HepG2 (cell line): ENCODE measurements around the gene TNFAIP8L1. TPM values are rescaled to one million over a fixed set of nuclear protein-coding genes. Genes with fewer than 3 reads are reported as not detected.

Experiments used
- ATAC-seq: fragments of 200-7000 bp; cut with Tn5 transposase; 3 replicates; pipeline ENCODE4 v1.9.1; 2020; ENCODE audit warnings: mild to moderate bottlenecking, moderate library complexity
- BruUV-seq: library from RNA; stranded (reverse); fragments of 400-500 nt; replicated peaks from 2 replicates; lab custom pipeline; 2021; lab: Mats Ljungman, UMichigan
- CTCF ChIA-PET: fragments of 300-600 bp; formaldehyde crosslinking; extraction: SDS; loops from one replicate; lab custom pipeline; 2021; ENCODE audit warnings: low total read pairs, inconsistent platforms, low intra/inter-chr PET ratio; lab: Yijun Ruan, JAX
- POLR2A ChIA-PET: fragments of 350-600 bp; sonication (Branson Sonifier 250); formaldehyde crosslinking; loops from one replicate; lab custom pipeline; 2020; ENCODE audit warnings: antibody characterized with exemption, inconsistent platforms; lab: Yijun Ruan, JAX
- DNase-seq: peaks from one replicate; pipeline ENCODE4 v3.0.0-alpha.2; 2015; ENCODE audit warnings: low spot score
- FAIRE-seq: peaks from 3 replicates; lab custom pipeline; 2011; peaks lifted over from hg19 to GRCh38; lab: Jason Lieb, UNC
- H2AFZ ChIP-seq: one replicate; pipeline ENCODE4 v1.6.1; 2011; ENCODE audit warnings: low read length, inconsistent platforms
- H3K27ac ChIP-seq: fragments of 300-600 bp; 3 replicates; pipeline ENCODE4 v1.8.0; 2011; ENCODE audit warnings: mixed run types, mild to moderate bottlenecking, mixed read lengths, low read length, inconsistent platforms; ENCODE audit not compliant: insufficient read depth; ENCODE audit errors: extremely low read length
- H3K27me3 ChIP-seq, 2 experiments: fragments of 200-600 bp in 1 of 2; 2 replicates in 1 of 2; 3 replicates in 1 of 2; pipeline versions ENCODE4 v1.6.0 to v1.8.0; 2011; ENCODE audit warnings: low read length in 2 of 2, mild to moderate bottlenecking in 2 of 2, moderate library complexity in 2 of 2, inconsistent platforms in 1 of 2; ENCODE audit not compliant: insufficient read depth in 2 of 2, control insufficient read depth in 1 of 2
- H3K36me3 ChIP-seq, 2 experiments: fragments of 200-600 bp in 1 of 2; replicated peaks in 1 of 2; 2 replicates in 1 of 2; 3 replicates in 1 of 2; pipeline versions ENCODE4 v1.5.1 to v1.8.0; 2011; ENCODE audit warnings: low read length in 2 of 2, inconsistent platforms in 1 of 2; ENCODE audit not compliant: insufficient read depth in 2 of 2, control insufficient read depth in 1 of 2
- H3K4me1 ChIP-seq: 2 replicates; pipeline ENCODE4 v1.5.1; 2012; ENCODE audit warnings: low read length, inconsistent platforms; ENCODE audit not compliant: insufficient read depth
- H3K4me2 ChIP-seq: 2 replicates; pipeline ENCODE4 v1.6.0; 2011; ENCODE audit warnings: low read depth, low read length, inconsistent platforms
- H3K4me3 ChIP-seq, 3 experiments: fragments of 200-600 bp in 1 of 3; sonication (generic), shearing (Covaris generic) in 1 of 3; replicated peaks in 1 of 3; 2 replicates each; pipeline ENCODE4 v1.5.1; 2011 to 2016; ENCODE audit warnings: low read length in 3 of 3, inconsistent platforms in 2 of 3, low read depth in 2 of 3, mild to moderate bottlenecking in 2 of 3, control low read depth in 1 of 3, mixed read lengths in 1 of 3; ENCODE audit not compliant: insufficient read depth in 1 of 3
- H3K79me2 ChIP-seq: one replicate; pipeline ENCODE4 v1.6.1; 2011; ENCODE audit warnings: low read length, inconsistent platforms; ENCODE audit not compliant: insufficient read depth
- H3K9ac ChIP-seq: 2 replicates; pipeline ENCODE4 v1.6.0; 2011; ENCODE audit warnings: mild to moderate bottlenecking, low read depth, low read length, inconsistent platforms; ENCODE audit not compliant: insufficient read depth
- H3K9me3 ChIP-seq: 2 replicates; pipeline ENCODE4 v1.5.1; 2012; ENCODE audit warnings: mild to moderate bottlenecking, low read length
- H4K20me1 ChIP-seq: 2 replicates; pipeline ENCODE4 v1.6.0; 2011; ENCODE audit warnings: inconsistent platforms, mild to moderate bottlenecking, low read length, moderate library complexity; ENCODE audit not compliant: insufficient read depth
- BRCA1 ChIP-seq: sonication (generic); formaldehyde crosslinking; IDR thresholded peaks from 2 replicates; pipeline ENCODE4 v1.4.0; 2020; ENCODE audit warnings: missing genetic modification reagents
- CC2D1A ChIP-seq: sonication (generic); formaldehyde crosslinking; IDR thresholded peaks from 2 replicates; pipeline ENCODE4 v1.8.1; 2023; ENCODE audit warnings: mild to moderate bottlenecking, missing genetic modification reagents
- ETV5 ChIP-seq: IDR thresholded peaks from 2 replicates; pipeline ENCODE4 v1.6.1; 2018; ENCODE audit warnings: missing biosample characterization, missing genetic modification reagents, inconsistent platforms, borderline replicate concordance
- FOXA1 ChIP-seq, 2 experiments: fragments of 450-650 bp in 1 of 2; sonication (generic) in 1 of 2; formaldehyde crosslinking in 1 of 2; IDR thresholded peaks; 2 replicates each; pipeline versions ENCODE4 v1.4.0 to v1.6.1; 2016 to 2020; ENCODE audit warnings: missing genetic modification reagents in 1 of 2
- RBFOX2 ChIP-seq: fragments of 200-400 bp; formaldehyde crosslinking; IDR thresholded peaks from 2 replicates; pipeline ENCODE4 v1.6.1; 2017; ENCODE audit warnings: low read depth, mild to moderate bottlenecking, low read length
- whole genome bisulfite sequencing: methylation state at CpG from one replicate; pipeline ENCODE4 v1.1.6; 2017; ENCODE audit warnings: low lambda C conversion rate; 5-methylcytosine and 5-hydroxymethylcytosine counted together
- in situ Hi-C: cut with HindIII; loops from 2 replicates; pipeline ENCODE4 v1.10.0; 2017; ENCODE audit warnings: low pct_unique_long_range_greater_than_20kb; ENCODE audit not compliant: extremely low pct_ligation_motif_present
- intact Hi-C: fragments of 100-400 bp; cut with micrococcal nuclease; formaldehyde crosslinking; loops from one replicate; pipeline ENCODE4 v1.10.0; 2022; ENCODE audit not compliant: unreplicated experiment
- polyA plus RNA-seq, 8 experiments: library from polyadenylated mRNA; depleted of rRNA in 3 of 8; stranded (reverse) in 7 of 8; unstranded in 1 of 8; fragments of >200 nt; fragmentation: Illumina TruSeq in 4 of 8; extraction: Trizol in 4 of 8; gene quantifications; 2 replicates each; pipeline versions ENCODE4 v1.2.1 to v1.2.3, GENCODE V29; 2011 to 2016; ENCODE audit warnings: low read depth in 4 of 8, missing spikeins in 1 of 8, mixed read lengths in 1 of 8; ENCODE audit not compliant: insufficient read depth in 1 of 8
- total RNA-seq, 5 experiments: library from RNA; depleted of rRNA; stranded (reverse); fragments of >200 nt; fragmentation: Illumina TruSeq; extraction: Trizol; gene quantifications; 2 replicates each; pipeline ENCODE4 v1.2.3, GENCODE V29; 2016; ENCODE audit warnings: low read depth in 1 of 5
- TF ChIP-seq, protein P1 (sequence below): sonication (generic); formaldehyde crosslinking; IDR thresholded peaks from 2 replicates; pipeline ENCODE4 v1.5.0; 2020; ENCODE audit warnings: mild to moderate bottlenecking, missing genetic modification reagents, moderate library complexity
- TF ChIP-seq, protein P2 (sequence below): sonication (generic); formaldehyde crosslinking; IDR thresholded peaks from 2 replicates; pipeline ENCODE4 v1.5.0; 2020; ENCODE audit warnings: mild to moderate bottlenecking, missing genetic modification reagents

TNFAIP8L1 gene
- total and polyA plus RNA-seq, 2 of the 13 experiments (the other 11 are each of a cell fraction or from before 2014, with no cell fraction given): 13.4 to 21.4 TPM

DNA sequence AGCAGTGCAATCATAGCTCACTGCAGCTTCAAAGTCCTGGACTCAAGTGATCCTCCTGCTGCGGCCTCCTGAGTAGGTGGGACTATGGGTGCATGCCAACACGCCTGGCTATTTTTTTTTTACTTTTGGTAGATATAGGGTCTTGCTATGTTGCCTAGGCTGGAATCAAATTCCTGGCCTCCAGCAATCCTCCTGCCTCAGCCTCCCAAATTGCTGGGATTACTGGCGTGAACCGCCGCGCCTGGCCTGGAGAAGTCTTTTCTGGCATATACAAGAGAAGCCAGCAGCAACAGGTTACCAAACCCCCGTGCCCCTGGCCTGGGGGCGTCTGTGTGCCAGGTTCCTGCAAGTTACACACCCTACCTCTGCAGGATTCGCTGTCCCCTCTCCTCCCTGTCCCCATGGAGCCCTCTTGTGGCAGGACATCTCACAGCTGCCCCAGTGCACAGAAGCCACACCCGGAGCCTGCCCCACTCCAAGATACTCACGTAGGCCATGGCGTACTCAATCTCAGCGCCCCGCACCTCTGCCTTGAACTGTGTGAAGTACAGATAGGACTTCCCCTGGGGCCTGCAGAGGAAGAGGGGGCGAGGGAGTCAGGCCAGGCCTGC is 21.0 kb downstream of the TNFAIP8L1 start (continued):
- TF ChIP-seq, protein P1, sequence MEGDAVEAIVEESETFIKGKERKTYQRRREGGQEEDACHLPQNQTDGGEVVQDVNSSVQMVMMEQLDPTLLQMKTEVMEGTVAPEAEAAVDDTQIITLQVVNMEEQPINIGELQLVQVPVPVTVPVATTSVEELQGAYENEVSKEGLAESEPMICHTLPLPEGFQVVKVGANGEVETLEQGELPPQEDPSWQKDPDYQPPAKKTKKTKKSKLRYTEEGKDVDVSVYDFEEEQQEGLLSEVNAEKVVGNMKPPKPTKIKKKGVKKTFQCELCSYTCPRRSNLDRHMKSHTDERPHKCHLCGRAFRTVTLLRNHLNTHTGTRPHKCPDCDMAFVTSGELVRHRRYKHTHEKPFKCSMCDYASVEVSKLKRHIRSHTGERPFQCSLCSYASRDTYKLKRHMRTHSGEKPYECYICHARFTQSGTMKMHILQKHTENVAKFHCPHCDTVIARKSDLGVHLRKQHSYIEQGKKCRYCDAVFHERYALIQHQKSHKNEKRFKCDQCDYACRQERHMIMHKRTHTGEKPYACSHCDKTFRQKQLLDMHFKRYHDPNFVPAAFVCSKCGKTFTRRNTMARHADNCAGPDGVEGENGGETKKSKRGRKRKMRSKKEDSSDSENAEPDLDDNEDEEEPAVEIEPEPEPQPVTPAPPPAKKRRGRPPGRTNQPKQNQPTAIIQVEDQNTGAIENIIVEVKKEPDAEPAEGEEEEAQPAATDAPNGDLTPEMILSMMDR (CRISPR knock-in tag): peak; percentile 78
- TF ChIP-seq, protein P2, sequence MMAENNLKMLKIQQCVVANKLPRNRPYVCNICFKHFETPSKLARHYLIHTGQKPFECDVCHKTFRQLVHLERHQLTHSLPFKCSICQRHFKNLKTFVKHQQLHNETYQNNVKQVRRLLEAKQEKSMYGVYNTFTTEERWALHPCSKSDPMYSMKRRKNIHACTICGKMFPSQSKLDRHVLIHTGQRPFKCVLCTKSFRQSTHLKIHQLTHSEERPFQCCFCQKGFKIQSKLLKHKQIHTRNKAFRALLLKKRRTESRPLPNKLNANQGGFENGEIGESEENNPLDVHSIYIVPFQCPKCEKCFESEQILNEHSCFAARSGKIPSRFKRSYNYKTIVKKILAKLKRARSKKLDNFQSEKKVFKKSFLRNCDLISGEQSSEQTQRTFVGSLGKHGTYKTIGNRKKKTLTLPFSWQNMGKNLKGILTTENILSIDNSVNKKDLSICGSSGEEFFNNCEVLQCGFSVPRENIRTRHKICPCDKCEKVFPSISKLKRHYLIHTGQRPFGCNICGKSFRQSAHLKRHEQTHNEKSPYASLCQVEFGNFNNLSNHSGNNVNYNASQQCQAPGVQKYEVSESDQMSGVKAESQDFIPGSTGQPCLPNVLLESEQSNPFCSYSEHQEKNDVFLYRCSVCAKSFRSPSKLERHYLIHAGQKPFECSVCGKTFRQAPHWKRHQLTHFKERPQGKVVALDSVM (CRISPR knock-in tag): peak; percentile 72
- TF ChIP-seq BRCA1 (CRISPR knock-in tag): no peak
- no peak for TF ChIP-seq ETV5
- TF ChIP-seq FOXA1 (IDR thresholded peaks at IDR 0.05): no peak
- TF ChIP-seq FOXA1 (CRISPR knock-in tag; IDR thresholded peaks at IDR 0.05): no peak

DNA sequence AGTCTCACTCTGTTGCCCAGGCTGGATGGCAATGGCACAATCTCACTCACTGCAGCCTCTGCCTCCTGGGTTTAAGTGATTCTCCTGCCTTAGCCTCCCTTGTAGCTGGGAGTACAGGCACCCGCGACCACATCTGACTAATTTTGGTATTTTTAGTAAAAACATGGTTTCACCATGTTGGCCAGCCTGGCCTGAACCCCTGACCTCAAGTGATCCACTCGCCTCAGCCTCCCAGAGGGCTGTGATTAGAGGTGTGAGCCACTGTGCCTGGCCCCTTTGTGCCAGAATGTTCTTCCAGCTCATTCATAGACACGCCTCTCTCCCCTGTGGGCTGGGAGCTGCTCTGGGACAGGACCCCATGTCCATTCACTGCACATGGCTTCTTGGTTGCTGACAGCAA is 21.7 kb downstream of the TNFAIP8L1 start:
- POLR2A ChIA-PET: interaction anchor here (2.3 kb wide), 1 partner anchor 8 kb away, joined by 5 read pairs; the partner anchor contains the start of gene MYDGF
- Histone ChIP-seq H3K9me3 (no peaks in the 10 kb centered on the region), H2AFZ (no peak overlapping the region), H3K27ac (no peak overlapping the region)
- TF ChIP-seq CC2D1A (no peak), RBFOX2 (0 out of 2 replicates have a peak, but pooled peaks have one; percentile 8)
- TF ChIP-seq, all 625 proteins: peak for 1
- no TSS peak for BruUV-seq
- WGBS: 100% methylated on average over 4 of the region's 4 CpGs
- Histone ChIP-seq H3K27me3 (no peaks in the 10 kb centered on the region), H4K20me1 (peaks cover 9% of the 10 kb centered on the region; the same call in 1 of the 2 replicates), H3K4me2 (no peak overlapping the region), H3K36me3 (peaks cover 32 to 73% of the 10 kb centered on the region in 2 experiments), H3K79me2 (peaks cover 7% of the 10 kb centered on the region), H3K4me3 (no peak overlapping the region), H3K9ac (no peak overlapping the region), H3K4me1 (no peaks in the 10 kb centered on the region)
- ATAC-seq (no peak), DNase-seq (no peak), FAIRE-seq (no peak)
- in situ Hi-C loops: no loop called here
- intact Hi-C loops: no loop called here
- CTCF ChIA-PET: no interaction called here
